Neural cell (in vitro differentiated cells): ENCODE results near the gene TMEM266.

Experiments used
- CTCF ChIP-seq: fragments of 450-650 bp; IDR thresholded peaks from 2 replicates; pipeline ENCODE4 v1.5.1; 2014; ENCODE audit warnings: antibody characterized with exemption, mild to moderate bottlenecking, moderate library complexity; ENCODE audit not compliant: poor library complexity, severe bottlenecking
- EP300 ChIP-seq: fragments of 450-650 bp; conservative IDR thresholded peaks from 2 replicates; pipeline ENCODE4 v1.6.1; 2014; ENCODE audit warnings: antibody characterized with exemption, mild to moderate bottlenecking, moderate library complexity; ENCODE audit not compliant: poor library complexity, severe bottlenecking
- EZH2 ChIP-seq: fragments of 200-600, 300-800 bp; shearing (Covaris generic), sonication (generic); IDR thresholded peaks from 2 replicates; pipeline ENCODE4 v1.6.1; 2014; ENCODE audit warnings: antibody characterized with exemption, low read length, borderline replicate concordance, mild to moderate bottlenecking; ENCODE audit not compliant: insufficient read depth, poor library complexity, severe bottlenecking
- MXI1 ChIP-seq: fragments of 450-650 bp; conservative IDR thresholded peaks from 2 replicates; pipeline ENCODE4 v1.6.1; 2014; ENCODE audit warnings: antibody characterized with exemption, mild to moderate bottlenecking; ENCODE audit not compliant: poor library complexity, severe bottlenecking
- POLR2AphosphoS5 ChIP-seq: IDR thresholded peaks from 2 replicates; pipeline ENCODE4 v1.6.1; 2012
- RAD21 ChIP-seq: fragments of 450-650 bp; conservative IDR thresholded peaks from 2 replicates; pipeline ENCODE4 v1.6.1; 2014; ENCODE audit warnings: antibody characterized with exemption, mild to moderate bottlenecking, moderate library complexity
- REST ChIP-seq: IDR thresholded peaks from 2 replicates; pipeline ENCODE4 v1.6.1; 2012; ENCODE audit warnings: borderline replicate concordance
- TAF1 ChIP-seq: IDR thresholded peaks from 2 replicates; pipeline ENCODE4 v1.6.1; 2012; ENCODE audit warnings: low read depth

DNA sequence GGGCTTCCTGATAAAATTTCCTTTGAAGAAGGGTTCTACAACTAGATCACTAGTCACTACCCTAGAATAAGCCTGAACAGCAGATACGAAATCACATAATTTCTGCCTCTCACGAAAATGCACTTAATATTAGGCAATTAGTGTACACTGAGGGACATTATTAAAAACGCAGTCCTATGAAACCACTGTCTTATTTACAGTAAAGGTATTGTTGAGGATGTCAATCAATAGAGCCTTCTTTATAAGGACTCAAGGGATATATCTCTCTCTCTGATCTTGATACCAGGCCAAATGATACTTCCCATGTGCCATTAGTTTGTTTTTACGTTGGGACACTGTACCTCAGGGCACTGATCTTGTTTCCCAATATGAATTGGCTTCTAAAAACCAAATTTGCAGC lies 191.9 kb downstream of the TMEM266 start:
- no peak for TF ChIP-seq CTCF
- TF ChIP-seq POLR2AphosphoS5, result no peak
- TF ChIP-seq REST, result no peak
- no peak for TF ChIP-seq EP300
- TF ChIP-seq EZH2, result no peak
- TF ChIP-seq RAD21, result no peak
- no peak for TF ChIP-seq TAF1
- TF ChIP-seq MXI1, result no peak
